Measurements from ENCODE around the gene RABEPK.
"Not testable (repeated sequence)": the region's sequence is repeated elsewhere in the genome, so short reads cannot be mapped to it uniquely, and the experiment has no call there.

RABEPK gene

DNA sequence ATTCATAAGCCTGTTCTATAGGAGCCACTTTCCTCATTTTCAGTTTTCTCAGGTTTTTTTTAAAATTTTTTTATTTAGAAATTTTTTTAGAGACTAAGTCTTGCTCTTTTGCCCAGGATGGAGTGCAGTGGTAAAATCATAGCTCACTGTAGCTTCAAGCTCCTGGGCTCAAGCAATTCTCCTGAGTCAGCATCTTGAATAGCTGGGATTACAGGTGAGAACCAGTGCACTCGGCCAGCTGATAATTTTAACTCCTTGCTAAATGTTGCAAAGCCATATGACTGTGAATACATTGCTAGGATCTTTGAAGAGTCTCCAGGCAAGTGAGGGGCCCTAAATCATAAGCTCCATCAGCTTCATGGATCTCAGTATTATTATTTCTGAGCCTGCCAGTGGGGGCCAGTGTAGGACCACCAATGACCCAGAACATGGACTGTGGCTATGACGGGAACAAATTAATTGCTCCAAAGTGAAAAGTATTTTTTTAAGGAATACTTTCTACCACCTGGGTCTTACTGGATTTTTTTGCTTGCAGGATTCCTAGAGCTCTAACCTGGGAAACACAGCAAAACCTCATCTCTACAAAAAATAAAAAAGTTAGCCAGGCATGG lies 55.5 kb downstream of the RABEPK start:
- no peak for DNase-seq

DNA sequence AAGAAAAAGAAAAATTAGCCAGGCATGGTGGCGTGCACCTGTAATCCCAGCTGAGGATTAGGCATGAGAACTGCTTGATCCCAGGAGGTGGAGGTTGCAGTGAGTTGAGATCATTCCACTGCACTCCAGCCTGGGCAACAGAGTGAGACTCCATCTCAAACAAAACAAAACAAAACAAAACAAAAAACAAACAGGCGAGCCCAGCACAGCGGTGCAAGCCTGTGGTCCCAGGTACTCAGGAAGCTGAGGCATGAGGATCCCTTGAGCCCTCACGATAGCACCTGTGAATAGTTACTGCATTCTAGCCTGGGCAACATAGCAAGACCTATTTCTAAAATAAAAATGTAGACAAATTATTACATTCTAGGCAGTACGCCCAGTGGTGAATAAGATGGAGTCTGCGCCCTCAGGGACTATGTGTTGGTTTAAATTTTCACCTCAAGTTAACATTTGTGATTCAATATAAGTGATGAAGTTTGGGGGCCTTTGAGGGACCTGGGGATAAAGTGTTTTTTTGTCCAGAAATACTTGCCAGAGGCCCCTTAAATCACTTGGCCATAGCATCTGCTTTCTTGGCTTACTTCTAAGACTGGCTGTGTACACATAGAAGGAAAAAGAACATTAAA lies 57.9 kb downstream of the RABEPK start:
- no peak for DNase-seq

DNA sequence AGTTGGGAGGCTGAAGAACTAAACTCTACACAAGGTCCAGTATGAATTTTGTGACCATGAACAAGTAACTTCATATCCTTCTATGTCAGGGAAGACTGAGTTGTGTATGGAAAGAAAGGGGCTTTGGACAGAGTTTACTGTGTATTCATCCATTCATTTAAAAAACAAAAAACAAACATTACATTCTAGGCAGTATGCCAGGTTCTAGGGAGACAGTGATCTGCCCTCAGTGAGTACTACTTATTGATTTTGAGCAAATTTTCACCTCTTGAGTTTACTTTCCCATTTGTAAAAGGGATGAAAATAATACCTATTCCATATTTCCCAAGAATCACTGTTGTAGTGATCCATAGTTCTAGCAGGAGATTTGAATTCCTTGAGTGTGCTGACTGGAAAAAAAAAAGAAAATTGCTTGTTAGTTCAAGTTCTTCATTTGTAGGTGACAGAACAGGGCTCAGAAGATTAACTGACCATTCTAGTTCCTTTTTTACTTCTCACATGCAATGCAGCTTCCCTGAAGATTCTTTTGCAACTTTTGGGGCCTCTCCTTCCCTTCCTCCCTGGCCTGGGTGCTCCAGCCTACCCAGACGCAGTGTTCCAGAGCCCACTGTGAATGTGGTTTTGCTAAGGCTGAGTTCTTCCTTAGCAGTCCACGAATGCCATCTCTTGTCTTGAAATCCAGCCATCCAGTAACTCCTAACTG lies 58.6 kb downstream of the RABEPK start:
- no peak for DNase-seq

DNA sequence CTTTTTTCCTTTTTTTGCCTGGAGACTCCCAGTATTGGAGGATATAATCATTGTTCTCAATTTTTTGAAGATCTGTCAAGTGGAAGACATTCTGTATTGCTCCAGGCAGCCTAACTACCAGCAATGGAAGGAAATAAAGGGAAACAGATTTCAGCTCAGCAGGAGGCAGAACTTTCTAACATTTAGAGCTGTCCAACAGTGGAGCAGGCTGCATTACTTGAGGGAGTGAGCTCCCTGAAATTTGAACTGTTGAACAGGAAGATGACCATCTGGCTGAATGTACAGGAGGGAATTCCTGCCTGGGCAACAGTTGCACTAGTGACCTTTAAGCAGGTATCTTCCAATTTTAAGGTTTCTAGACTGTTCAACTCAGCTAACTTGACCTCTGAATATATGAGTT lies 60.2 kb downstream of the RABEPK start:
- DNase-seq, result no peak

DNA sequence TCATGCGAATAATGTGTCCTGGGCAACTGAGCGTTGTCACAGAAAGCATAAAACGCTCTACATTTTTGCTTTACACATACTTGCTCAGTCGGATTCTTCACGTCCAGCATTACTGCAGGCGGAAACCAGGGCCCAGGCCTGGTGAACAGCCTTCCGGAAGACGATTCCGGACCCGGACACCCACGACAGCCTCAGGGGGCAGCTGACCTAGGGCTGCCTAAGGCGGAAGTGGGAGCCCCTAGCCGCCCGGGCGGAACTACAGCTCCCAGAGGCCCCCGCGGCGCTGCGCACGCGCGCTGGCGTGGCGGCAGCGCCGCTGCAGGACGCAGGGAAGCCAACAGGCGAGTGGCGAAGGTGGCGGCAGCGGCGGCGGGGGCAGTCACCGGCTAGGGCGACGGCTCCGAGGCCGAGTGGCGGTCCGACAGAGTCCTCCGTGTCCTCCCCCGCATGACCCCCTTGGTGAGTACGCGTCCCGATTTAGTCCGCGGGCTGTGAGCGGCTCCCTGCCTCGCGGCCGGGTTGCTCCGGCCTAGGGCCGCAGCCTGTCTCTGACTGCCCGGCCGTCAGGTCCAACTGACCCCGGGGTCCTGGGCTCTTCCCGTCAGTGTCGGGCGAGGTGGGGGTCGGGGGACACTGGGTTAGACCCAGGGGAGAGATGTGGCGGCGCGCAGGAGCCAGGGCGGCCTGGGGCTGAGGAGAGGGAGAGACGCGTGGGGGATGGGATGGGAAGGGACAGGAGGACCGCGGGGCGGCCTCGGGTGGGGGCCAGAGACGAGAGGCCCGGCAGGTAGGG lies 61.4 kb downstream of the RABEPK start, which contains the start of gene GAPVD1:
Gene GAPVD1, plus strand, starts transcription at position 326 of the 793 bp plus-strand sequence. CDS start 37,096 bp downstream, outside the sequence.
- peak; percentile 84 for DNase-seq

DNA sequence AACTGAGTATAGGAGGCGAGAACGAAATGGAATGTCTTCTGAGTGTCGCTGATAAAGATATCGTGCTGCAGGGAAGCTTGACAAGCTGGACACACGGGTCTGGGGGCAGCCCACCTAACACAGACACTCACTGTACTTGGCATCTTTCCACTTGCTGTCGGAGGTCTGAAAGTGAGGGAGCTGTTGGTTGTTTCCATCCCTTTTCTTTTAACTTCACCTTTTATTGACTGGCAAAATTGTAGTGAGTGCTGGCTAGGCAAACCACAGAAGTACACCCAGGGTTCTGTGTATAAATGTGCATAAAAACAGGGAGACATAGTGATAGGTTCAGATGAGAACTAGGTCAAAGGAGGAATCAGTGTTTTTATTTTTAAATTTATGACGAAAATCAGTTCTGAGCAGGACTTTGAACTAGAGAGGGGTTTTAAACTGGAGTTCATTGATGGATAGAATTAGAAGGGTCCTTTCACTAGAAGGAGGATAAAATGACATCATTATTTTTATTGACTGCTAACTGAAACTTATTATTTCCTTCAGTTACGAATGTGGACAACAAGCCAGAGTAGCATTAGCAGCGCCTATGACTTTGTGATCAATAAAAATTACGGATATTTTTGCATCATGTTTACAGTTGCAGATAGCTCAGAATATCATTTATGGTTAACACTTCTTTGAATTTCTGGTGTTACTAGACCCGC lies 62.1 kb downstream of the RABEPK start:
- no peak for DNase-seq

DNA sequence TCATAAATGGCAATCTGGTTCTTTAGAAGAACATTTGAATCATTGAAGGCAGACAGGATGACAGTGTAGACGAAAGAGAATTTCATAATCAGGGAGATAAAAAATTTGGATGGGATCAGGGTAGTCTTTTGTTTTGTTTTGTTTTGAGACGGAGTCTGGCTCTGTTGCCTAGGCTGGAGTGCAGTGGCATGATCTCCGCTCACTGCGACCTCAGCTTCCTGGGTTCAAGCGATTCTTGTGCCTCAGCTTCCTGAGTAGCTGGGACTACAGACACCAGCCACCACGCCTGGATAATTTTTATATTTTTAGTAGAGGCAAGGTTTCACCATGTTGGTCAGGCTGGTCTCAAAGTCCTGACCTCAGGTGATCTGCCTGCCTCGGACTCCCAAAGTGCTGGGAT lies 63.7 kb downstream of the RABEPK start:
- DNase-seq, result not testable (repeated sequence)

DNA sequence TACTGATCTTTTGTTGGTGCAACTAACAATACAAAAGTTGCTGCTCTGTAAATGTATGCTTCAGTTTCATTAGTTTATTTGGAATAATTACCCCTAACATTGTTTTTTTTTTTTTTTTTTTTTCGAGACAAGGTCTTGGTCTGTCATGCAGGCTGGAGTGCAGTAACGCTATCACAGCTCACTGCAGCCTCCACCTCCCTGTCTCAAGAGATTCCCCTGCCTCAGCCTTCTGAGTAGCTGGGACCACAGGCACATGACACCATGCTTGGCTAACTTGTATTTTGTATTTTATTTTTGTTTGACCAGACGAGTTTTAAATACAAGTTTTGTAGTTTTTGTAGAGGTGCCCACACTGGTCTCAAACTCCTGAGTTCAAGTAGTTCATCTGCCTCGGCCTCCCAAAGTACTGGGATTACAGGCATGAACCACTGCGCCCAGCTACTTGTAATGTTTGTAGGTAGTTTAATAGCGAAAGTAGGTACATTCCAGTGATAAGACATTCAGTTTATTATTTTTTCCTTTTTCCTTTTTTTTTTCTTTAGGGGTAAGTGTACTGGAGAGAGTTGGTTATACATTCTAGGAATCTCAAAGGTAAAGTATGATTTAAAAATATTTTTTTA lies 68.2 kb downstream of the RABEPK start:
- no peak for DNase-seq

DNA sequence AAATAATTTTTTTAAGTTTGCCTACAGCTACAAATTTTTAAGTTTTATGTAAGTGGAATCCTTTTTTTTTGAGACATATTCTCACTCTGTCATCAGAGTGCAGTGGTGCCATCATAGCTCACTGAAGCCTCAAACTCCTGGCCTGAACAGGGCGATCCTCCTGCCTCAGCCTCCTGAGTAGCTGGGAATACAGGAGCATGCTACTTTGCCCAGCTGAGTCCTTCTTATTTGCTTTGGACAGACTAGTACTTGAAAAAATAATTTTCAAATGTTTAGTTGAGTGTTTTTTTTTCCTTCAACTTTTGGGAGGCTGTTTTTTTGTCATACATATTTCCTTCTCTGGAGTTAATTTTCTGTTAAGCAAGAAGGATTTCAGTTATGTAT lies 68.7 kb downstream of the RABEPK start:
- DNase-seq, result no peak

DNA sequence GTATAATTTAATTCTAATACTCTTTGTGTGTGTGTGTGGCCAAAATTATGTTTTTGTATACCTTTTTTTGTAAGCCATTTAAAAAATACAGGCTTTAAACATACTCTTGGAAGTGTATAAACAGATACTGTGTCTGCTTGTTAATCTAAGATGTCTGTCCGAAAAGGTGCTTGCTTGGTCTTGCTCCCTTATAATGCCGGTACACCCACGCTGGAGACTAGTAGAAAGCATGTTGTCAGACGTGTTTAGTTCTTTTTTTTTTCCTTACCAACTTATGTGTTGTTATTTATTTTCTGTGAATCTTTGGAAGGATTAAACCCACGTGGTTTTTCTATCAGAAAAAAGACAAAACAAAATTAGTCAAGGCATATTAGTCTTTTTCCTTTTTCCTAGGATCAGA lies 70.7 kb downstream of the RABEPK start:
- DNase-seq, result no peak

DNA sequence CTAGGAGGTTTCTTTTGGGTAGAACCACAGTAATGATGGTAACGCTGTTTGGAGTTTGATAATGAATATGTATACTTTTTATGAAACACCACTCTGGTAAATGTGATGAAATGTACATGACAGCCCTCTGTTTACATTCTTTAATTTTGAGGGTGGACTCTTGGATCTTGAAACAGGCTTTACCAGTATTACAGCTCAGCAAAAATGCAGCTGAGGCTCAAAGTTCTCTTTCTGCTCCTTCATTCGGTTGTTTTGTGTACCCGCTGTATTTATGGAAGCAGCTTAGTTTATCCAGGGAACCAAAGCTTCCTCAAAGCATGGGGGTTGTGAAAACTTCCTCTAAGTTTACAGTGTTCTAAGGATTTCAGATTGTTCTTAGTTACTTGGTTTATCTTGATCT lies 72.4 kb downstream of the RABEPK start:
- DNase-seq, result no peak

DNA sequence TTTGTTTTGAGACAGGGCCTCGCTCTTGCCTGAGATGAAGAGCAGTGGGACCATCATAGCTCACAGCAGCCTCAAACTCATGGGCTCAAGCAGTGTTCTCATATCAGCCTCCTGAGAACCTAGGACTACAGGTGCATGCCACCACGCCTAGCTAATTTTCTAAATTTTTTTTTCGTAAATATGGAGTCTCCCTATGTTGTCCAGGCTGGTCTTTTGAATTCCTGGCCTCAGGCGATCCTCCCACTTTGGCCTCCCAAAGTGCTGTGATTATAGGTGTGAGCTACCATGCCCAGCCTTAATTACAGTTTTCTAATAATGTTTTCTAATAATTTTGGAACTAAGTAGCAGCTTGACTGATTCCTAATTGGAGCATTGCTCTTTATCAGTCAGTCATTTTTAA lies 76.4 kb downstream of the RABEPK start:
- DNase-seq, result no peak

DNA sequence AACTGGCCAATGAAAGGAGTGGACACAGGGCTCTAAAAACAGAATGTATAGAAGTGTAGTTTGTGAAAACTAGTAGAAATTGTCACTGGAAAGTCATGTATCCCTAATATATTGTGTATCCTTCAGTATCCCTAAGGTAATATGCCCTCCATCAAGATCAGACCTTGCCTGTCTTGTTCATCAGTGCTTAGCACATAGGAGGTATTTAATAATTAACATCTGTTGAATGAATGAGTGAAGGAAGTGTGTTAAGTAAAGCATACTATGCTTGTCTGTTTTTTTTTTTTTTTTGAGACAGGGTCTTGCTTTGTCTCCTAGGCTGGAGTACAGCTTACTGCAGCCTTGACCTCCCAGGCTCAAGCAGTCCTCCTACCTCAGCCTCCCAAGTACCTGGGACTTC lies 77.1 kb downstream of the RABEPK start:
- no peak for DNase-seq

DNA sequence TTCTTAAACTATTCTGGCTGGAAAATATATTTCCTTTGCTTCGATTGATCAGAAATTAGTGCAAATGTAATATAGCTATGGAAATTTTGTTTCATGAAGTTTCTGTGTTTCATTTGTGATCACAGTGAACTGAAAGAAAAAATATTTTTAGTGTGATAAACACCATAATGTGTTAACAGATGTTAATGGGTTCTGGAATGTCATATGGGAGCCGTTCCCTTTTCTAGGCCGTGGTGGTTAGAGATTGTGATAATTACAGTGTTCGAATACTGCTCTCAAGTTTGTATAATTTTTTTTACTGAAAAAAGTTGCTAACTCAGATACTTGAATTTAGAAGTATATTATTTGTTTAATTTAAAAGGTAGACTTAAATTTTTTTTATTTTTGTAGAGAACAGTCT lies 80.6 kb downstream of the RABEPK start:
- no peak for DNase-seq
